Activated CD8-positive, alpha-beta memory T cell treated with anti-CD3 and anti-CD28 coated beads, Interleukin-2, amount 10 ng/mL, durations not matched to agents 7 days and 5 days (primary cell): ENCODE measurements around the gene KLF13. TPM values are rescaled to one million over a fixed set of nuclear protein-coding genes. Genes with fewer than 3 reads are reported as not detected.

Experiments
- ATAC-seq: fragments of 150-1000 bp; cut with Tn5 transposase; one replicate; pipeline ENCODE4 v1.10.0; 2021; ENCODE audit warnings: moderate library complexity
- CTCF ChIA-PET: fragments of 350-600 bp; sonication (Branson Sonifier 250); formaldehyde crosslinking; loops from one replicate; lab custom pipeline; 2021; ENCODE audit warnings: antibody characterized with exemption; lab: Charles Lee
- DNase-seq: peaks from one replicate; pipeline ENCODE4 v3.0.0-alpha.2; 2020
- H3K27ac Mint-ChIP-seq: one replicate; pipeline ENCODE4 v1.8.0; 2021; ENCODE audit warnings: mild to moderate bottlenecking, mixed read lengths
- H3K27me3 Mint-ChIP-seq: one replicate; pipeline ENCODE4 v1.8.0; 2021; ENCODE audit warnings: mixed read lengths
- H3K36me3 Mint-ChIP-seq: one replicate; pipeline ENCODE4 v1.8.0; 2021; ENCODE audit warnings: mild to moderate bottlenecking, mixed read lengths
- H3K4me1 Mint-ChIP-seq: one replicate; pipeline ENCODE4 v1.8.0; 2021; ENCODE audit warnings: mixed read lengths
- H3K4me3 Mint-ChIP-seq: one replicate; pipeline ENCODE4 v1.8.0; 2021; ENCODE audit warnings: mild to moderate bottlenecking, moderate library complexity, mixed read lengths
- H3K9me3 Mint-ChIP-seq: one replicate; pipeline ENCODE4 v1.8.0; 2022; ENCODE audit warnings: low read depth, mixed read lengths
- total RNA-seq, 2 experiments: library from RNA; stranded (reverse); gene quantifications; one replicate each; pipeline ENCODE4 v1.2.3, GENCODE V29; 2021

KLF13 gene
- total RNA-seq, 2 experiments from 2014 or later = 163 to 206 TPM

- no peaks in the 10 kb centered on the region for H3K9me3 Mint-ChIP-seq
- ATAC-seq (no peak), DNase-seq (no peak)
- H3K27me3 Mint-ChIP-seq = no peaks in the 10 kb centered on the region
- CTCF ChIA-PET = interaction anchor here (1.0 to 3.7 kb wide), 5 partner anchors 22 to 148 kb away, joined by 3 to 10 read pairs (median 6); no protein-coding TSS in a partner anchor
- H3K4me3 Mint-ChIP-seq = no peak overlapping the region
- H3K27ac Mint-ChIP-seq = peak overlapping the region; percentile 97
- peaks cover 14% of the 10 kb centered on the region for H3K36me3 Mint-ChIP-seq
- peaks cover 97% of the 10 kb centered on the region for H3K4me1 Mint-ChIP-seq
Observed at GRCh38 chr15:31341071-31341470, 14.4 kb downstream of the KLF13 start.

DNA sequence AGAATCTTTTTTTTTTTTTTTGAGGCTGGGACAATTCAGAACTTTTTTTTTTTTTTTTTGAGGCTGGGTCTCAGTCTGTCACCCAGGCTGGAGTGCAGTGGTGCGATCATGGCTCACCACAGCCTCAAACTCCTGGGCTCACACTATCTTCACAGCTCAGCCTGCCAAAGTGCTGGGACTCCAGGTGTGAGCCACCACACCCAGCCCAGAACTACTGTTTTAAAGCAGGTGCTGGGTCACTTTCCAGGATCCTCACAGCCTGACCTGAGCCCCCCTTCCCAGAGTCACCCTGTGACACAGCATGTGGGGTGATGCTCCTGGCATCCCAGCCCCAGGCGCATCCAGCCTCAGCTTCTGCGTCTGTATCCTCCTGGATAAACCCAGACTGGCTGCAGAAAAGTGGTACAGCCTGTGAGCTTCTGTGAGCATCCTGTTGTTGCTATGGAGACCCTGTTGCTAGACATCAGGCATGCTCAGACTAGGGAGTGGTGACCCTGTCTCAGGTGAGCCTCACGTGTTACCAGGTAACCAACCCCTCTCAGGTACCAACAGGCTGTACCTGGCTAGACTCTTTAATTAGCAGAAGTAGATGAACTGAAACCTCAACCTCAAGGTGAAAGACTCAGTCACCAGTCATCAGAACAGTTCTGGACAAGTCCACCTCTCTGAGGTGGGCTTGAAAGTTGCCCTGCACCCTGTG is 15.0 kb downstream of the KLF13 start:
- Mint-ChIP-seq H3K4me3 (no peak overlapping the region), H3K9me3 (no peaks in the 10 kb centered on the region), H3K36me3 (peaks cover 20% of the 10 kb centered on the region), H3K4me1 (peaks cover 97% of the 10 kb centered on the region), H3K27ac (peak overlapping the region; percentile 97), H3K27me3 (no peaks in the 10 kb centered on the region)
- no peak for DNase-seq
- ATAC-seq = no peak
- CTCF ChIA-PET = interaction anchor here (0.8 to 3.7 kb wide), 13 partner anchors 11 to 147 kb away, joined by 3 to 10 read pairs (median 5); no protein-coding TSS in a partner anchor

DNA sequence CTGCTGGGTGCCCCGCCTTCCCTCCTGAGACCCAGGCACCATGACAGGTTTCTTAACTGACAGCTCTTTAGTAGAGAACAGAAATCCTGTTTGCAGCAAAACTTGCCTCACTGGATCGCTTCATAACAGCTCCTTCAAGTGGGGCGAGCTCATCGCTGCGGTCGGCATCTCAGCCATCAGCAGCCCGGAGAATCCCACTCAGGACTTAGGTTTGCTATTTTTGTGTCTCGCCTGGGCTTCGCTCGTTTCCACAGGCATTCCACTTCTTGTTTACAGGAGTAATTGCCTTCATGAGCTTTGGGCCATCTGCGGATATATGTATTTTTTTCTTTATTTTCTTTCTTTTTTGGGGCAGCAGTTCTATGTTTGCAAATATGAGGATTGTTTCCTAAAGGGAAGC is 15.7 kb downstream of the KLF13 start:
- CTCF ChIA-PET = interaction anchor here (0.8 to 3.7 kb wide), 12 partner anchors 10 to 147 kb away, joined by 3 to 10 read pairs (median 5); no protein-coding TSS in a partner anchor
- ATAC-seq = no peak
- no peaks in the 10 kb centered on the region for H3K27me3 Mint-ChIP-seq
- H3K9me3 Mint-ChIP-seq = no peaks in the 10 kb centered on the region
- H3K36me3 Mint-ChIP-seq = peaks cover 26% of the 10 kb centered on the region
- no peak for DNase-seq
- H3K4me3 Mint-ChIP-seq = peak overlapping the region; percentile 49
- H3K27ac Mint-ChIP-seq = peak overlapping the region; percentile 97
- H3K4me1 Mint-ChIP-seq = peaks cover 97% of the 10 kb centered on the region

GRCh38 chr15:31342781-31343626 is 16.4 kb downstream of the KLF13 start:
- CTCF ChIA-PET = interaction anchor here (1.1 to 3.7 kb wide), 11 partner anchors 10 to 146 kb away, joined by 3 to 10 read pairs (median 5); no protein-coding TSS in a partner anchor
- no peak for ATAC-seq

DNA sequence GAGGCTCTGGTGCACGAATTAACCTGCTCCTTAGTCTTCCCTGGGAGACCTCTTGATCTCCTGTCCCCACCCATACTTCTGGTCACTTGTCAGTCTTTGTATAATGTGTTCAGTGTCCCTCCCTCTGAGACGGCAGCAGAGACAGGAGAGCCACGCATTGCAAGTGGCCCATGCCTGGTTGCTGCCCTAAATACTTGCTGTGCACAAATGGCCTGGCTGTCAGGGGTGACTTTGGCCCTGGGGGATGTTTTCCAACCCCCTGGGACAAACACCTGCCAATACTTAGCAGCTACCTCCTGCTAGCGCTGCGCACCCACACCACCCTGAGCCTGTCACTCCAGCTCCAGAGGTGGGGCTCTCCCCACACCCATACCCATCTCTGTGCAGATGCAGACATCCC is 17.2 kb downstream of the KLF13 start:
- CTCF ChIA-PET = interaction anchor here (1.0 to 3.7 kb wide), 5 partner anchors 9 to 145 kb away, joined by 4 to 10 read pairs (median 5); no protein-coding TSS in a partner anchor

More at GRCh38 chr15:31342781-31343626, 16.4 kb downstream of the KLF13 start:
- Mint-ChIP-seq H3K36me3 (peaks cover 30% of the 10 kb centered on the region), H3K4me1 (peaks cover 97% of the 10 kb centered on the region), H3K27ac (peak overlapping the region; percentile 97), H3K27me3 (no peaks in the 10 kb centered on the region), H3K9me3 (no peaks in the 10 kb centered on the region), H3K4me3 (peak overlapping the region; percentile 49)
- peak; percentile 65 for DNase-seq

GRCh38 chr15:31344266-31344665 is 17.6 kb downstream of the KLF13 start:
- DNase-seq (no peak), ATAC-seq (no peak)
- H3K4me3 Mint-ChIP-seq = peak overlapping the region; percentile 95
- peak overlapping the region; percentile 97 for H3K27ac Mint-ChIP-seq
- CTCF ChIA-PET = interaction anchor here (0.8 to 6.5 kb wide), 6 partner anchors 11 to 145 kb away, joined by 3 to 48 read pairs (median 4); no protein-coding TSS in a partner anchor
- H3K4me1 Mint-ChIP-seq = peaks cover 95% of the 10 kb centered on the region
- H3K9me3 Mint-ChIP-seq = no peaks in the 10 kb centered on the region
- peaks cover 33% of the 10 kb centered on the region for H3K36me3 Mint-ChIP-seq
- H3K27me3 Mint-ChIP-seq = no peaks in the 10 kb centered on the region

More for the DNA sequence above, 17.2 kb downstream of the KLF13 start:
- DNase-seq = no peak
- ATAC-seq = no peak
- Mint-ChIP-seq H3K36me3 (peaks cover 33% of the 10 kb centered on the region), H3K27me3 (no peaks in the 10 kb centered on the region), H3K4me3 (peak overlapping the region; percentile 9), H3K9me3 (no peaks in the 10 kb centered on the region), H3K4me1 (peaks cover 96% of the 10 kb centered on the region), H3K27ac (peak overlapping the region; percentile 97)

GRCh38 chr15:31344823-31345605 is 18.4 kb downstream of the KLF13 start:
- DNase-seq (peak; percentile 69), ATAC-seq (peak; percentile 41)
- CTCF ChIA-PET = interaction anchor here (0.8 to 6.5 kb wide), 6 partner anchors 10 to 132 kb away, joined by 3 to 48 read pairs (median 4); no protein-coding TSS in a partner anchor
- peak overlapping the region; percentile 97 for H3K27ac Mint-ChIP-seq
- no peaks in the 10 kb centered on the region for H3K27me3 Mint-ChIP-seq
- H3K9me3 Mint-ChIP-seq = no peaks in the 10 kb centered on the region
- H3K4me3 Mint-ChIP-seq = peak overlapping the region; percentile 95
- H3K4me1 Mint-ChIP-seq = peaks cover 95% of the 10 kb centered on the region
- peaks cover 31% of the 10 kb centered on the region for H3K36me3 Mint-ChIP-seq

DNA sequence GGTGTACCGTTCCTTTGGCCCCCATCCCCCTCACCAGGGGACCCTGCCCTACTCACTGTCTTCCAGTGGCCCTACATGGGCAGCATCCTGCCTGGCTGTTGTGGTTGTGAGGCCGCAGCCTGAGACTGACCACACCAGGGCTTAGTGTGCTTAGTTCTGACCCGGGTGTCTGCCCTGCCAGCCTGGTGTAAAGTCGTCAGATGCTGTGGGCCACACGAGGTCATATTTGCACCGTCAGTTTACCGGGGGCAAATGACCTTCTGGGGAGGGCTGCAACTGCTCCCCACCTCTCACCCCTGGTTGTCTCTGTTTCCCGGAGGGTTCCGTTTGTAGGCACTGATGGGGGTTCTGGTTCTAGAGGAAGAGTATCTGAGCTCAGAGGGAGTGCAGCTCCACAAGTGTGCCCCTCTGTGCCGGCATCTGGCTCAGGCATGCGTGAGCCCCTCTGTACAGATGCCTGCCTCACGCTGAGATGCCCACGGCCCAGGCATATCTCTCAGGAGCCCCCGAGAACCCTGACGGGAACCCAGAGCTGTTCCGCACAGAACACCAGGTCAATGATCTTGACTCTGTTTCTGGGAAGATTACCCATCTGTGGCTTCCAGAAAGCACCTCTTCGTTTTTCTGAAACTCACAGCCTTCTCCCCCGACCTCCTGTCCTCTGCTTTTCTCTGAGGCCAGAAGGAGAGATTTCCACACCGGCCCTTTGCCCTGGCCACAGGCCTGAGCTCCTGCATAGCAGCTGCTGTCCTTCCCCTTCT is 19.2 kb downstream of the KLF13 start:
- H3K27ac Mint-ChIP-seq = peak overlapping the region; percentile 97
- peaks cover 31% of the 10 kb centered on the region for H3K36me3 Mint-ChIP-seq
- peaks cover 95% of the 10 kb centered on the region for H3K4me1 Mint-ChIP-seq
- peak overlapping the region; percentile 95 for H3K4me3 Mint-ChIP-seq
- DNase-seq = peak; percentile 74
- peak; percentile 20 for ATAC-seq
- no peaks in the 10 kb centered on the region for H3K27me3 Mint-ChIP-seq
- CTCF ChIA-PET = interaction anchor here (0.7 to 6.5 kb wide), 9 partner anchors 9 to 143 kb away, joined by 3 to 48 read pairs (median 8); no protein-coding TSS in a partner anchor
- H3K9me3 Mint-ChIP-seq = no peaks in the 10 kb centered on the region

DNA sequence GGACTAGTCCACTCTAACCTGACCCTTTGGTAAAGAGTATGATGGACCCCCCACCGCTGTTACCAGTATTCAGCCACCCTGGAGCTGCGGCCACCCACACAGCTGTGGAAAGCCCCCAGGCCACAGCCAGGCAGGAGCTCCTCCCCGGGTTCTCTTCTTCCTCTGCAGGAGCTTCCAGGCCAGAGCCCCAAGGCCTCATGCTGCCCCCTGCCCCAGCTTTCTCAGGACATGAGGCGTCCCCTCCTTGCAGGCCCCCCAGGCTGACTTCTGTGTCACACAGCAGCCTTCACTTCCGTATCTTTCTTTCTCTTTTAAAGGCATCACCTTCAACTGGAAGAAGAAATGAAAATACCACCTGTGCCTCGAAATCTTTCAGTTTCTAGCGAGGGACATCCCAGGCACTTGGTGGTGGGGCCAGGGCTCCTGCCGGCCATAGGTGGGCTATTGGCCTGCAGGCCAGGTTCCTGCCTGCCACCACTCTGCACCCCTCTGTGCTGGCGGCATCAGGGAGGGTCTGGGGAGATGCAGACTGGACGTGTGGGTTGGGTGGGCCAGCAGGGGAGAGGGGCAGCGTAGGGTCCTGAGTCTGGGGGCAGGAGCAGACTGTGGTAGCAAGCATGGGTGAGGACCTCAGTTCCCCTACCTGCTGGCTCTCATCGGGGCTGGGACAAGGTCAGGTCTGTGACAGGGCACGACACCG is 19.9 kb downstream of the KLF13 start:
- DNase-seq = peak; percentile 59
- Mint-ChIP-seq H3K27me3 (no peaks in the 10 kb centered on the region), H3K9me3 (no peaks in the 10 kb centered on the region), H3K4me1 (peaks cover 95% of the 10 kb centered on the region), H3K4me3 (peak overlapping the region; percentile 95), H3K27ac (peak overlapping the region; percentile 97), H3K36me3 (peaks cover 36% of the 10 kb centered on the region)
- CTCF ChIA-PET = interaction anchor here (0.7 to 6.5 kb wide), 10 partner anchors 8 to 144 kb away, joined by 3 to 48 read pairs (median 8); no protein-coding TSS in a partner anchor
- ATAC-seq = peak; percentile 7

- no peaks in the 10 kb centered on the region for H3K9me3 Mint-ChIP-seq
- DNase-seq = peak; percentile 91
- peak overlapping the region; percentile 97 for H3K27ac Mint-ChIP-seq
- CTCF ChIA-PET = interaction anchor here (0.9 to 6.5 kb wide), 11 partner anchors 8 to 143 kb away, joined by 3 to 48 read pairs (median 7); partner anchors contain the start of gene KLF13
- peak; percentile 73 for ATAC-seq
- H3K27me3 Mint-ChIP-seq = no peaks in the 10 kb centered on the region
- peaks cover 95% of the 10 kb centered on the region for H3K4me1 Mint-ChIP-seq
- peak overlapping the region; percentile 95 for H3K4me3 Mint-ChIP-seq
- peaks cover 36% of the 10 kb centered on the region for H3K36me3 Mint-ChIP-seq
Observed at GRCh38 chr15:31347067-31347975, 20.7 kb downstream of the KLF13 start.
